Endodermal cell (in vitro differentiated cells): Measurements from ENCODE around the gene CASK. TPM values are rescaled to one million over a fixed set of nuclear protein-coding genes. Genes with fewer than 3 reads are reported as not detected.

Experiments
- DNase-seq: peaks from one replicate; pipeline ENCODE4 v3.0.0-alpha.2; 2017
- H3K27ac ChIP-seq: 2 replicates; pipeline ENCODE4 v1.5.1; 2013; ENCODE audit warnings: mild to moderate bottlenecking, low read depth, low read length, moderate library complexity
- H3K27me3 ChIP-seq: 2 replicates; pipeline ENCODE4 v1.6.1; 2013; ENCODE audit warnings: mild to moderate bottlenecking, low read length, moderate library complexity; ENCODE audit not compliant: insufficient read depth, control insufficient read depth, poor library complexity, severe bottlenecking
- H3K36me3 ChIP-seq: 2 replicates; pipeline ENCODE4 v1.7.0; 2013; ENCODE audit warnings: mild to moderate bottlenecking, low read length, moderate library complexity; ENCODE audit not compliant: control insufficient read depth, insufficient read depth
- H3K4me1 ChIP-seq: one replicate; pipeline ENCODE4 v1.7.0; 2013; ENCODE audit warnings: low read length; ENCODE audit not compliant: control insufficient read depth, insufficient read depth
- H3K4me3 ChIP-seq: 2 replicates; pipeline ENCODE4 v1.5.1; 2013; ENCODE audit warnings: mild to moderate bottlenecking, low read length, moderate library complexity
- H3K9ac ChIP-seq: 2 replicates; pipeline ENCODE4 v1.6.1; 2013; ENCODE audit warnings: mild to moderate bottlenecking, low read length, moderate library complexity; ENCODE audit not compliant: poor library complexity, severe bottlenecking; ENCODE audit errors: extremely low read depth
- H3K9me3 ChIP-seq: 2 replicates; pipeline ENCODE4 v1.6.1; 2013; ENCODE audit warnings: mild to moderate bottlenecking, low read length, moderate library complexity; ENCODE audit not compliant: control insufficient read depth
- H3K27ac Mint-ChIP-seq: 2 replicates; pipeline ENCODE4 v1.8.0; 2020; ENCODE audit warnings: mixed read lengths
- H3K27me3 Mint-ChIP-seq: 2 replicates; pipeline ENCODE4 v1.8.0; 2021; ENCODE audit warnings: mild to moderate bottlenecking, mixed read lengths; ENCODE audit not compliant: insufficient read depth
- H3K36me3 Mint-ChIP-seq: 2 replicates; pipeline ENCODE4 v1.8.0; 2020; ENCODE audit warnings: low read depth, mixed read lengths
- H3K4me1 Mint-ChIP-seq: 2 replicates; pipeline ENCODE4 v1.8.0; 2020; ENCODE audit warnings: mixed read lengths
- H3K4me3 Mint-ChIP-seq: 2 replicates; pipeline ENCODE4 v1.8.0; 2020; ENCODE audit warnings: mild to moderate bottlenecking, moderate library complexity, mixed read lengths
- H3K9me3 Mint-ChIP-seq: 2 replicates; pipeline ENCODE4 v1.8.0; 2020; ENCODE audit warnings: mild to moderate bottlenecking, mixed read lengths
- CTCF ChIP-seq: fragments of 200-600 bp; sonication (generic); conservative IDR thresholded peaks from 2 replicates; pipeline ENCODE4 v1.5.0; 2021; ENCODE audit warnings: antibody characterized with exemption, mild to moderate bottlenecking
- WGBS, 2 experiments: methylation state at CpG; one replicate each; pipeline versions ENCODE4 v1.1.5 to v1.1.7; 2013; ENCODE audit warnings: missing lambda C conversion rate in 2 of 2, mixed read lengths in 1 of 2; ENCODE audit not compliant: insufficient coverage in 1 of 2, insufficient read length in 1 of 2; 5-methylcytosine and 5-hydroxymethylcytosine counted together
- total RNA-seq, 2 donors: library from RNA; stranded (reverse); fragmentation: NEBNext Ultra II Directional in 1 of 2; extraction: Animal tissue kit (Norgen Biotek cat#: 25700) in 1 of 2; gene quantifications; 2 replicates in 1 of 2; 3 replicates in 1 of 2; pipeline ENCODE4 v1.2.1, GENCODE V29; 2021

The CASK gene
- total RNA-seq, 2 donors from 2014 or later: 79.1 to 87.1 TPM

DNA sequence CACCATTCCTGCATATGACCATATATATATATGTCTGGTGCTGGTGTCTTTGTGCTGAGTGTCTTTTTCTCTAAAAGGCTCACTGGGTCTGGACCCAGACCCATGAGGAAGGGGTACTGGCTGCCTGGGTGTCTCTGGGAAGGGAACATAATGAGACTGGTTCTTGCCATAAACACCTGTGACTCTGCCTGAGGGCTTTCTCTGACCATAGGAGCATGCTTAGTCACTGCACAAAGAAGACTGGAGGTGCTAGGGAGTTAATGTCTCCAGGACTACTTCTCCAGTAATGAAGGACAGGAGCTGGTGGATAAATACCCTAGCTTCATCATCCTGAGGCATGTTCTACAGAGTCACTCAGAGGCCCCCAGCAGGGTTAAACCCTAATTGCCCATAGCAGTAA lies 47.1 kb upstream of the CASK start:
- no peaks in the 10 kb centered on the region for H3K36me3 ChIP-seq
- H3K27ac Mint-ChIP-seq: no peak overlapping the region
- H3K4me3 ChIP-seq: no peak overlapping the region
- peaks cover 20% of the 10 kb centered on the region for H3K27me3 ChIP-seq
- H3K9ac ChIP-seq: no peak overlapping the region
- H3K9me3 Mint-ChIP-seq: peaks cover 67% of the 10 kb centered on the region
- no peak overlapping the region for H3K27ac ChIP-seq
- no peaks in the 10 kb centered on the region for H3K36me3 Mint-ChIP-seq
- DNase-seq: no peak
- H3K9me3 ChIP-seq: no peaks in the 10 kb centered on the region
- TF ChIP-seq CTCF: no peak
- H3K4me1 ChIP-seq: no peaks in the 10 kb centered on the region
- H3K4me3 Mint-ChIP-seq: no peak overlapping the region
- H3K4me1 Mint-ChIP-seq: peaks cover 8% of the 10 kb centered on the region
- H3K27me3 Mint-ChIP-seq: peaks cover 24% of the 10 kb centered on the region

GRCh38 chrX:41963348-41963747 lies 40.0 kb upstream of the CASK start:
- WGBS, 2 experiments: 93 to 94% methylated on average over 2 to 3 of the region's 3 CpGs
- Mint-ChIP-seq H3K4me3 (no peak overlapping the region), H3K36me3 (no peaks in the 10 kb centered on the region), H3K4me1 (peaks cover 24% of the 10 kb centered on the region), H3K27me3 (peaks cover 23% of the 10 kb centered on the region), H3K27ac (no peak overlapping the region), H3K9me3 (peaks cover 44% of the 10 kb centered on the region)
- Histone ChIP-seq H3K36me3 (no peaks in the 10 kb centered on the region), H3K4me1 (peaks cover 5% of the 10 kb centered on the region), H3K27me3 (peaks cover 24% of the 10 kb centered on the region), H3K27ac (no peak overlapping the region), H3K4me3 (no peak overlapping the region), H3K9me3 (no peaks in the 10 kb centered on the region), H3K9ac (no peak overlapping the region)
- DNase-seq: no peak
- no peak for TF ChIP-seq CTCF

GRCh38 chrX:41960142-41960541 lies 36.8 kb upstream of the CASK start:
- Mint-ChIP-seq H3K4me1 (peaks cover 18% of the 10 kb centered on the region), H3K27me3 (peaks cover 10% of the 10 kb centered on the region), H3K9me3 (peaks cover 29% of the 10 kb centered on the region), H3K4me3 (no peak overlapping the region), H3K36me3 (no peaks in the 10 kb centered on the region), H3K27ac (no peak overlapping the region)
- Histone ChIP-seq H3K9ac (no peak overlapping the region), H3K27me3 (peaks cover 7% of the 10 kb centered on the region), H3K9me3 (no peaks in the 10 kb centered on the region), H3K36me3 (no peaks in the 10 kb centered on the region), H3K27ac (no peak overlapping the region), H3K4me3 (no peak overlapping the region), H3K4me1 (peaks cover 5% of the 10 kb centered on the region)
- 14% methylated on average over 2 of the region's 2 CpGs; no CpG with 5 or more reads in 1 of the 2 experiments for WGBS, 2 experiments
- peak; percentile 74 for DNase-seq
- TF ChIP-seq CTCF: peak; percentile 41
